Activated T-cell treated with anti-CD3 and anti-CD28 coated beads, Interleukin-2, amount 50 U/mL, for 24 hours (primary cell): Measurements from ENCODE around the gene MTARC1.

Experiments
- DNase-seq: peaks from one replicate; pipeline ENCODE4 v3.0.0-alpha.2; 2020
- H3K27ac Mint-ChIP-seq: 2 replicates; pipeline ENCODE4 v1.8.0; 2020; ENCODE audit warnings: mild to moderate bottlenecking, mixed read lengths
- H3K27me3 Mint-ChIP-seq: 2 replicates; pipeline ENCODE4 v1.8.0; 2020; ENCODE audit warnings: mixed read lengths
- H3K36me3 Mint-ChIP-seq: 2 replicates; pipeline ENCODE4 v1.8.0; 2020; ENCODE audit warnings: low read depth, mixed read lengths
- H3K4me1 Mint-ChIP-seq: 2 replicates; pipeline ENCODE4 v1.8.0; 2020; ENCODE audit warnings: low read depth, mixed read lengths
- H3K4me3 Mint-ChIP-seq: 2 replicates; pipeline ENCODE4 v1.8.0; 2020; ENCODE audit warnings: mild to moderate bottlenecking, moderate library complexity, mixed read lengths
- H3K9me3 Mint-ChIP-seq: 2 replicates; pipeline ENCODE4 v1.8.0; 2020; ENCODE audit warnings: mixed read lengths

MTARC1 gene

DNA sequence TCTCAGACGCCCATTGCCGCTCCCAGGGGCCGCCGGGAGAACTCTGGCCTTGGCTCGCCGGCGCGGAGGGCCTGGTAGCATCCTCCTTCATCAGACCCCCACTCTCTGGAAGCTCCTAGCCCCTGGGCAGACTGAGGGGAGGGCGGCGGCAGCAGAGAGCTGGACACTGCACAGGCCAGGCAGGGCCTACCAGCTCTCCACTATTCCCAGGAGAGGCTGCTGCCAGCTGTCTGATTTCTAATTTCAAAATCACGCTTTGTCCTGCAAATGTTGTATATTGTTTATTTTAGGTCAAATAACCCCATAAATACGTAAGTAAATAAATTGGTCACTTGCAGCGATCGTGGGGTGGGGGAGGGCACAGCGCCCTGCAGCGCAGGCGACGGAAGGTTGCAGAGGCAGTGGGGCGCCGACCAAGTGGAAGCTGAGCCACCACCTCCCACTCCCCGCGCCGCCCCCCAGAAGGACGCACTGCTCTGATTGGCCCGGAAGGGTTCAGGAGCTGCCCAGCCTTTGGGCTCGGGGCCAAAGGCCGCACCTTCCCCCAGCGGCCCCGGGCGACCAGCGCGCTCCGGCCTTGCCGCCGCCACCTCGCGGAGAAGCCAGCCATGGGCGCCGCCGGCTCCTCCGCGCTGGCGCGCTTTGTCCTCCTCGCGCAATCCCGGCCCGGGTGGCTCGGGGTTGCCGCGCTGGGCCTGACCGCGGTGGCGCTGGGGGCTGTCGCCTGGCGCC, at the start of gene MTARC1:
TSS of gene MTARC1 (plus strand) at position 577 of the 732 bp plus-strand sequence. CDS start at position 609, 32 bp downstream.
- no peaks in the 10 kb centered on the region for H3K36me3 Mint-ChIP-seq
- peaks cover 63% of the 10 kb centered on the region for H3K27me3 Mint-ChIP-seq

GRCh38 chr1:220741349-220741748, 45.4 kb upstream of the MTARC1 start:
- H3K4me1 Mint-ChIP-seq, result no peaks in the 10 kb centered on the region
- peaks cover 19% of the 10 kb centered on the region for H3K27me3 Mint-ChIP-seq
- no peaks in the 10 kb centered on the region for H3K36me3 Mint-ChIP-seq
- no peaks in the 10 kb centered on the region for H3K9me3 Mint-ChIP-seq
- no peak overlapping the region for H3K27ac Mint-ChIP-seq
- H3K4me3 Mint-ChIP-seq, result no peak overlapping the region
- DNase-seq, result no peak

More for the DNA sequence above, at the start of gene MTARC1:
- no peak for DNase-seq
- Mint-ChIP-seq H3K9me3 (no peaks in the 10 kb centered on the region), H3K4me1 (peaks cover 5% of the 10 kb centered on the region), H3K27ac (no peak within 1 kb of the TSS), H3K4me3 (peak within 1 kb of the TSS; percentile 36)

- DNase-seq, result no peak
- Mint-ChIP-seq H3K27ac (no peak overlapping the region), H3K4me3 (no peak overlapping the region), H3K9me3 (no peaks in the 10 kb centered on the region), H3K36me3 (no peaks in the 10 kb centered on the region), H3K27me3 (peaks cover 24% of the 10 kb centered on the region), H3K4me1 (no peaks in the 10 kb centered on the region)
These were observed 44.9 kb upstream of the MTARC1 start for GRCh38 chr1:220741825-220742224.

GRCh38 chr1:220742520-220742919, 44.2 kb upstream of the MTARC1 start:
- Mint-ChIP-seq H3K36me3 (no peaks in the 10 kb centered on the region), H3K27ac (no peak overlapping the region), H3K4me1 (no peaks in the 10 kb centered on the region), H3K4me3 (no peak overlapping the region), H3K9me3 (no peaks in the 10 kb centered on the region), H3K27me3 (peaks cover 31% of the 10 kb centered on the region)
- DNase-seq, result no peak

DNA sequence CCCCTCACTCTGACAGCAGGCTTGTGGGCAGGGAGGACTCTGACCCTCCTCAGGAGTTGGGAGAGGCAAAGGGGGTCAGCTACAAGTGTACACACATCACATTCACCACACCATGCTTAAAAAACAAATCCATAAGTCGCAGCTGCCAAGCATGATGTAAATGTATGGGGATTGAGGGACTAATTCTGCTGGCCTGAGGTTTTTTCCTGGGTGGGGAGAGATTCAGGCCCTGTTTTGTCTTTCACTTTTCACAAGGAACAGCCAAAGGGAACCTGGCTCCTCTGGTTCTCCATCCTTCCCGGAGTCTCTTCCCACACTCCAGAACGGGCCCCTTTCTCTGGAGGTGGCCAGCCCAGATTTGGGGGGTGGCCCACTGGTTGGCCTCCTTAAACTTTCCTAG, 39.9 kb upstream of the MTARC1 start:
- peaks cover 8% of the 10 kb centered on the region for H3K4me1 Mint-ChIP-seq
- no peaks in the 10 kb centered on the region for H3K36me3 Mint-ChIP-seq
- H3K27ac Mint-ChIP-seq, result no peak overlapping the region
- DNase-seq, result no peak
- H3K27me3 Mint-ChIP-seq, result peaks cover 66% of the 10 kb centered on the region
- H3K9me3 Mint-ChIP-seq, result no peaks in the 10 kb centered on the region
- H3K4me3 Mint-ChIP-seq, result no peak overlapping the region

DNA sequence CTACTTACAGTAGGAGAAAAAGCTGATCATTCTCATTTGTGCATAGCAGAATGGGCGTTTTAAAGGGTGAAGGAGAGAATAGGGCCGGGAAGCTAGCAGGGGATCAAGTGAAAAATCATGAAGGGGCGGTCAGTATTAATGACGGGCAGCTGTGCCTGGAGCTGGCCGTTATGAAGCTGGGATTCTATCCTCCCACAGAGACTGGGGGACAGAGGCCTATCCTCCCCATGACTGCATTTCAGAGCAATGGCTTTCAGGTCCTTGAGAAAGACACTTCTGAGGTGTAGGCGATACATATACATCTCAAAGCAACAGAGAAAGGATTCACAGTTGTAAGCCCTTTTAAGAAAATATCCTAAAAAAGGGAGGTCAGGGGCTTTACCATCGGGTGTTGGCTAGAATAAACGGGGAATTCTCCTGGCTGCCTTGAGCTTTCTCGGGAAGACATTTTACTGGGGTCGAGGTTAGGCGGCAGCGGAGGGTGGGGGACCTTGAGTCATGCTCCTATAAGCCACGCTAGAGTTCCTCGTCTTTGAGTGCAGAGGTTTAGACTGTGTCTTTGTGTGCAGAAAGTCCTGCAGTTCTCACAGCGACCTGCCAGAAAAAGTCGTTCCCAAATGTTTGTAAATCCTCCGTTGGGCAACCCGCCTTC, 39.1 kb upstream of the MTARC1 start:
- no peak for DNase-seq
- Mint-ChIP-seq H3K27ac (no peak overlapping the region), H3K27me3 (peaks cover 72% of the 10 kb centered on the region), H3K4me1 (peaks cover 8% of the 10 kb centered on the region), H3K4me3 (peak overlapping the region; percentile 63), H3K36me3 (no peaks in the 10 kb centered on the region), H3K9me3 (no peaks in the 10 kb centered on the region)

- Mint-ChIP-seq H3K9me3 (no peaks in the 10 kb centered on the region), H3K4me3 (peak within 1 kb of the TSS; percentile 63), H3K4me1 (peaks cover 8% of the 10 kb centered on the region), H3K27ac (no peak within 1 kb of the TSS), H3K36me3 (no peaks in the 10 kb centered on the region), H3K27me3 (peaks cover 74% of the 10 kb centered on the region)
- DNase-seq, result peak; percentile 39
These were observed 38.4 kb upstream of the MTARC1 start, which contains the start of gene MTARC2 for GRCh38 chr1:220748089-220748934. Gene MTARC2, plus strand, starts transcription at chr1:220748322. Its CDS starts 210 bp downstream, at chr1:220748532.

DNA sequence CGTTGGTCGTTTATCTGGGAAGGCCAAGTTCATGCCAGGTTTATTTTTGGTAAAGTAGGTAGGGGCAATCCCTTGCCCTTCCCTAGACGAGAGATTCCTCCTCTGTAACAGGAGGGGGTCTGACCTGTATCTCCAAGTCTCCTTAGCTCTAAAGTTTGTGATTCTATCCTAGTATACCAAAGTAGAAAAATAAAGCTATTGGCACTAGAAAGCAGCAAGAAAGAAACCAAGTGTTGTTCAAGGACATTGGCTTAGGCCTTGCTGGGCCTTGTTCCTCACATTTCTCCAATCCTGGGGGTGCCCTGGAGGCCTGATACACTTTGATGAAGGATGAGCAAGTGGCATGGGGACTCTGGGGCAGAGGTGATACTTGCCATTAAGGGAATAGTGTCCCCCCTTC, 37.8 kb upstream of the MTARC1 start:
- Mint-ChIP-seq H3K27me3 (peaks cover 74% of the 10 kb centered on the region), H3K9me3 (no peaks in the 10 kb centered on the region), H3K4me3 (peak overlapping the region; percentile 50), H3K36me3 (no peaks in the 10 kb centered on the region), H3K4me1 (peaks cover 8% of the 10 kb centered on the region), H3K27ac (no peak overlapping the region)
- no peak for DNase-seq

DNA sequence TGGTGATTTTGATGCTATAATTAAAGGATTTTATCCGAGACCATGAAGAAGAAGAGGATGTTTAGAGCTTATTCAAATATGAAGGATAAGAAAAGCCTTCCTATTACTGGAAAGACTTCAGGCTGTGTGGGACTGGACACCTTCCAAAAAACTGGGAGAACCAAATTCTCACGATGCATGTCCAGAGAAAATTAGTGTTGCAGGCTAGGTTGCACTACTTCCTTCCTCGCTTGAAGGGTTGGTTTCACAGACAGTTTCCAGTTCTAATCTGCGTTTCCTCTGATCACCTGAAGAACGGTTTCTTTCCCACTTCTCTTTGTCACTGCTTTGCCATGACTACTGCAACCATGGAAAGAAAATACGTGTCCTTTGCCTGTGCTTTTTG, 36.6 kb upstream of the MTARC1 start:
- H3K4me3 Mint-ChIP-seq, result no peak overlapping the region
- no peaks in the 10 kb centered on the region for H3K36me3 Mint-ChIP-seq
- H3K4me1 Mint-ChIP-seq, result peaks cover 8% of the 10 kb centered on the region
- H3K27me3 Mint-ChIP-seq, result peaks cover 74% of the 10 kb centered on the region
- no peak for DNase-seq
- no peaks in the 10 kb centered on the region for H3K9me3 Mint-ChIP-seq
- no peak overlapping the region for H3K27ac Mint-ChIP-seq

- Mint-ChIP-seq H3K9me3 (no peaks in the 10 kb centered on the region), H3K27me3 (peaks cover 77% of the 10 kb centered on the region), H3K36me3 (no peaks in the 10 kb centered on the region)
These were observed 35.6 kb upstream of the MTARC1 start for GRCh38 chr1:220751111-220751510.

GRCh38 chr1:220754212-220754917, 32.3 kb upstream of the MTARC1 start:
- no peak overlapping the region for H3K27ac Mint-ChIP-seq
- H3K9me3 Mint-ChIP-seq, result no peaks in the 10 kb centered on the region
- DNase-seq, result no peak
- no peak overlapping the region for H3K4me3 Mint-ChIP-seq
- no peaks in the 10 kb centered on the region for H3K4me1 Mint-ChIP-seq
- H3K27me3 Mint-ChIP-seq, result peaks cover 61% of the 10 kb centered on the region
- no peaks in the 10 kb centered on the region for H3K36me3 Mint-ChIP-seq

More at GRCh38 chr1:220751111-220751510, 35.6 kb upstream of the MTARC1 start:
- Mint-ChIP-seq H3K27ac (no peak overlapping the region), H3K4me1 (peaks cover 8% of the 10 kb centered on the region), H3K4me3 (no peak overlapping the region)
- DNase-seq, result no peak

- Mint-ChIP-seq H3K4me3 (no peak overlapping the region), H3K4me1 (no peaks in the 10 kb centered on the region), H3K27me3 (peaks cover 59% of the 10 kb centered on the region), H3K9me3 (no peaks in the 10 kb centered on the region), H3K36me3 (no peaks in the 10 kb centered on the region), H3K27ac (no peak overlapping the region)
- DNase-seq, result no peak
These were observed 31.8 kb upstream of the MTARC1 start for GRCh38 chr1:220754918-220755295.

DNA sequence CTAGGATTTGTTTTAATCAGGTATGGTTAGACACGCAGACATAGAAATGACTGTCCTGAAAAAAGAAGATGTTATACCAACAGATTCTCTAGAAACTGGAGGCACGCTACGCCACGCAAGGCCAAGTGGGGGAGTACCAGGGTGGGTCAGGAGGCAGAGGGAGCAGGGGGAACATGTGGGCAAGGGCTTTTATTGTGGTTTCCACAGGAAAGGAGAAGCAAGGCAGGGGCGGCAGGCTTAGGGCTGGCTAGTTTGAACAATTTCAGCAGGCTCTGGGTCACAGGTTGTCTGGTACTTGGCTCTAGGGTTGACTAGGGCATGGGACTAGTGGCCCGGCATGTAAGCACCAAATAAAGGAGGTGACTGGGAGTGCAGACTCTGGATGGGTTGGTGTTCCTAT, 31.4 kb upstream of the MTARC1 start:
- no peak for DNase-seq
- peaks cover 55% of the 10 kb centered on the region for H3K27me3 Mint-ChIP-seq
- no peaks in the 10 kb centered on the region for H3K4me1 Mint-ChIP-seq
- H3K27ac Mint-ChIP-seq, result no peak overlapping the region
- H3K36me3 Mint-ChIP-seq, result no peaks in the 10 kb centered on the region
- no peaks in the 10 kb centered on the region for H3K9me3 Mint-ChIP-seq
- no peak overlapping the region for H3K4me3 Mint-ChIP-seq

DNA sequence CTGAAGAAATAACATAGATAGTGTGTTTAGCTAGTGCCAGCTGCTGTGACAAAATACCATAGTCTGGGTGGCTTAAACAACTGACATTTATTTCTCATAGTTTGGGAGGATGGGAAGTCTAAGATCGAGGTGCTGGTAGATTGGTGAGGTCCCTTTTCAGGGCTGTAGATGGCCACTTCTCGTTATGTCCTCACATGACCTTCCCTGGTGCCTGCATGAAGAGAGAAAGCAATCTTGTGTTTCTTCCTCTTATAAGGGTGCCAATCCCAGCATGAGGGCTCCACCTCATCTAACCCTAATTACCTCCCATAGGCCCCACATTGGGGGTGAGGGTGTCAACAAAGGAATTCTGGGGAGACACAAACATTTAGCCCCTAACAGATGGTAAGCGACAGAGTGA, 29.3 kb upstream of the MTARC1 start:
- no peak overlapping the region for H3K4me3 Mint-ChIP-seq
- no peaks in the 10 kb centered on the region for H3K36me3 Mint-ChIP-seq
- no peak for DNase-seq
- H3K27me3 Mint-ChIP-seq, result peaks cover 42% of the 10 kb centered on the region
- no peaks in the 10 kb centered on the region for H3K4me1 Mint-ChIP-seq
- H3K27ac Mint-ChIP-seq, result no peak overlapping the region
- H3K9me3 Mint-ChIP-seq, result no peaks in the 10 kb centered on the region
